ENCODE measurements around the gene TNFRSF8. TPM values are rescaled to one million over a fixed set of nuclear protein-coding genes. Genes with fewer than 3 reads are reported as not detected.

TNFRSF8 gene
- total and polyA plus RNA-seq, 2 of the 4 experiments (the other 2 are of a cell fraction): under 0.01 to 0.31 TPM

GRCh38 chr1:12185918-12186678 is 123.0 kb downstream of the TNFRSF8 start:
- Histone ChIP-seq H3K79me1 (ENCODE audit: low read depth in 1 of 2, low read length in 2 of 2) (peaks cover 0 to 4% of the 10 kb centered on the region in 2 experiments; a peak in 3 of 4 replicates), H3K4me1 (ENCODE audit: control insufficient read depth, insufficient read depth, low read length) (peaks cover 32% of the 10 kb centered on the region), H3K9ac (ENCODE audit: low read depth, low read length) (peak overlapping the region; percentile 21), H2AK5ac (ENCODE audit: low read depth, low read length) (peak overlapping the region; percentile 92), H4K91ac (ENCODE audit: insufficient read depth, low read depth, low read length) (peak overlapping the region; percentile 80), H2BK15ac (ENCODE audit: low read depth, low read length) (peak overlapping the region; percentile 85; the same call in 2 of the 3 replicates), H3K4ac (ENCODE audit: low read depth, low read length) (peak overlapping the region; percentile 88), H3K23ac (ENCODE audit: low read depth, low read length) (peak overlapping the region; percentile 56; the same call in 1 of the 2 replicates), H4K5ac (ENCODE audit: low read depth, low read length) (peak overlapping the region; percentile 90), H3K4me2 (ENCODE audit: low read depth, low read length) (no peak overlapping the region), H2BK5ac (ENCODE audit: low read depth, low read length, poor library complexity, severe bottlenecking) (no peak overlapping the region), H2AK9ac (replicated peaks; ENCODE audit: low read depth, low read length, poor library complexity) (peak overlapping the region; percentile 96), H3K4me3 (ENCODE audit: insufficient read depth, low read depth, low read length) (no peak overlapping the region), H4K8ac (ENCODE audit: low read depth in 2 of 2, low read length in 2 of 2) (peak overlapping the region; percentile 95; a peak in 3 of 4 replicates), H3K27ac (ENCODE audit: insufficient read depth, low read length) (peak overlapping the region; percentile 69), H4K20me1 (ENCODE audit: insufficient read depth, low read length) (no peaks in the 10 kb centered on the region), H3K27me3 (ENCODE audit: control insufficient read depth, insufficient read depth, low read length) (no peaks in the 10 kb centered on the region), H3K14ac (replicated peaks; ENCODE audit: low read depth, low read length) (peak overlapping the region; percentile 13), H3K36me3 (ENCODE audit: control insufficient read depth, insufficient read depth, low read length) (peaks cover 2% of the 10 kb centered on the region; the same call in 1 of the 2 replicates), H2BK120ac (ENCODE audit: low read depth, low read length) (peak overlapping the region; percentile 62; the same call in 1 of the 2 replicates), H2BK20ac (ENCODE audit: low read depth, low read length) (0 out of 2 replicates have a peak overlapping the region, but pooled peaks have one; percentile 65), H3K56ac (ENCODE audit: extremely low read depth, insufficient read depth, low read length) (no peak overlapping the region; the same call in 1 of the 2 replicates), H3K9me3 (ENCODE audit: control insufficient read depth, insufficient read depth, low read length) (no peaks in the 10 kb centered on the region), H2AFZ (replicated peaks; ENCODE audit: low read length, poor library complexity) (peak overlapping the region; percentile 76), H3K18ac (ENCODE audit: low read depth, low read length) (peak overlapping the region; percentile 80; the same call in 1 of the 2 replicates), H3K9me1 (ENCODE audit: insufficient read depth, low read length) (no peaks in the 10 kb centered on the region)
- BruUV-seq (replicated peaks): no TSS peak
- ATAC-seq (ENCODE audit: low read depth) (peak; percentile 30), DNase-seq (no peak)
- 32% methylated on average over 5 of the region's 13 CpGs; no CpG with 5 or more reads in 1 of the 2 experiments for whole genome bisulfite sequencing, 2 experiments (ENCODE audit: extremely low coverage in 2 of 2, insufficient read length in 1 of 2)
- dilution Hi-C loops (cut with HindIII; ENCODE audit: low sequenced_read_pairs, unreplicated experiment): no loop called here
- POLR2A ChIA-PET (ENCODE audit: unreplicated experiment): interaction anchor here (0.6 kb wide), 1 partner anchor 75 kb away, joined by 5 read pairs; no protein-coding TSS in a partner anchor
- in situ Hi-C loops (cut with MboI; ENCODE audit: low sequenced_read_pairs): no loop called here
- CTCF ChIA-PET: interaction anchor here (0.6 kb wide), 1 partner anchor 473 kb away, joined by 7 read pairs; no protein-coding TSS in a partner anchor
- intact Hi-C loops (cut with micrococcal nuclease): loop anchor here (1.0 kb wide), 1 partner anchor 61 kb away; no protein-coding TSS in a partner anchor
- TF ChIP-seq RCOR1 (IDR thresholded peaks at IDR 0.05; ENCODE audit: insufficient replicate concordance, low read length) (no peak), CEBPB (IDR thresholded peaks at IDR 0.05; ENCODE audit: low read depth, low read length) (no peak), SMC3 (IDR thresholded peaks at IDR 0.05; ENCODE audit: low read depth, low read length) (no peak), CTCF (conservative IDR thresholded peaks at IDR 0.05; ENCODE audit: low read depth, low read length) (no peak), CHD1 (IDR thresholded peaks at IDR 0.05; ENCODE audit: low read depth, low read length) (no peak), BHLHE40 (IDR thresholded peaks at IDR 0.05; ENCODE audit: low read depth, low read length) (no peak), USF2 (IDR thresholded peaks at IDR 0.05; ENCODE audit: low read depth, low read length) (no peak), NFE2L2 (IDR thresholded peaks at IDR 0.05; ENCODE audit: low read depth, low read length) (no peak), RFX5 (IDR thresholded peaks at IDR 0.05; ENCODE audit: low read depth, low read length) (no peak), MAFK (IDR thresholded peaks at IDR 0.05; ENCODE audit: low read depth, low read length) (no peak), ELK1 (IDR thresholded peaks at IDR 0.05; ENCODE audit: borderline replicate concordance, low read depth, low read length) (no peak), RAD21 (IDR thresholded peaks at IDR 0.05; ENCODE audit: low read length) (no peak), POLR2A (IDR thresholded peaks at IDR 0.05; ENCODE audit: low read depth, low read length) (no peak), MAZ (IDR thresholded peaks at IDR 0.05; ENCODE audit: borderline replicate concordance, low read depth, low read length) (no peak)

All from IMR-90 (cell line).